ENCODE results near the gene ZNF789.

Gene ZNF789

DNA sequence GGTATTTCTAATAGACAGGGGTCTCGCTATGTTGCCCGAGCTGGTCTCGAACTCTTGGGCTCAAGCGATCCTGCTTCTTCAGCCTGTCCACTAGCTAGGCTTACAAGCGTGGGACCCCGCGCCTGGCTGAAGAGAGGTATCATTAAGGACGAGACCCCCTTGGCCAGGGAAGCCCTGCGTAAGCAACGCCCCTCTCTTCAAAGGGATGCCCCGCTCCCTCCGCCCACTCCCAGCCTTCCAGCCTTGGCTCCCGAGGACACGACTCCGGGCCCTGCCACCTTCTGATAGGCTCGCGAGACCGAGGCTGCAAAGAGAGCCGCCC is 31.6 kb downstream of the ZNF789 start:
- H4K20me1 ChIP-seq (ENCODE audit: insufficient read depth, low read length) = no peaks in the 10 kb centered on the region
- peak overlapping the region; percentile 1; the same call in 1 of the 2 replicates for H2AFZ ChIP-seq (ENCODE audit: low read length)
- H3K9me3 ChIP-seq (ENCODE audit: low read length) = no peaks in the 10 kb centered on the region
- peaks cover 7% of the 10 kb centered on the region; the same call in 1 of the 2 replicates for H3K36me3 ChIP-seq (ENCODE audit: insufficient read depth, low read length)
- no peaks in the 10 kb centered on the region for H3K9me2 ChIP-seq (ENCODE audit: low read depth, low read length)
- H3K4me2 ChIP-seq (ENCODE audit: low read length) = peak overlapping the region; percentile 86
- peak overlapping the region; percentile 78 for H3K4me3 ChIP-seq (ENCODE audit: low read depth, low read length, poor library complexity, severe bottlenecking)
- H3K27me3 ChIP-seq (ENCODE audit: insufficient read depth, low read length) = no peaks in the 10 kb centered on the region
- peaks cover 31% of the 10 kb centered on the region for H3K4me1 ChIP-seq (ENCODE audit: insufficient read depth, low read length, severe bottlenecking)
- peak overlapping the region; percentile 85 for H3K9ac ChIP-seq (ENCODE audit: low read length)
- TF ChIP-seq EZH2 (IDR thresholded peaks at IDR 0.05; ENCODE audit: borderline replicate concordance, low read length) = no peak
- TF ChIP-seq, protein P1, sequence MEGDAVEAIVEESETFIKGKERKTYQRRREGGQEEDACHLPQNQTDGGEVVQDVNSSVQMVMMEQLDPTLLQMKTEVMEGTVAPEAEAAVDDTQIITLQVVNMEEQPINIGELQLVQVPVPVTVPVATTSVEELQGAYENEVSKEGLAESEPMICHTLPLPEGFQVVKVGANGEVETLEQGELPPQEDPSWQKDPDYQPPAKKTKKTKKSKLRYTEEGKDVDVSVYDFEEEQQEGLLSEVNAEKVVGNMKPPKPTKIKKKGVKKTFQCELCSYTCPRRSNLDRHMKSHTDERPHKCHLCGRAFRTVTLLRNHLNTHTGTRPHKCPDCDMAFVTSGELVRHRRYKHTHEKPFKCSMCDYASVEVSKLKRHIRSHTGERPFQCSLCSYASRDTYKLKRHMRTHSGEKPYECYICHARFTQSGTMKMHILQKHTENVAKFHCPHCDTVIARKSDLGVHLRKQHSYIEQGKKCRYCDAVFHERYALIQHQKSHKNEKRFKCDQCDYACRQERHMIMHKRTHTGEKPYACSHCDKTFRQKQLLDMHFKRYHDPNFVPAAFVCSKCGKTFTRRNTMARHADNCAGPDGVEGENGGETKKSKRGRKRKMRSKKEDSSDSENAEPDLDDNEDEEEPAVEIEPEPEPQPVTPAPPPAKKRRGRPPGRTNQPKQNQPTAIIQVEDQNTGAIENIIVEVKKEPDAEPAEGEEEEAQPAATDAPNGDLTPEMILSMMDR (IDR thresholded peaks at IDR 0.05; ENCODE audit: low read length) = no peak
- H3F3A ChIP-seq (ENCODE audit: insufficient read depth, low read length) = no peaks in the 10 kb centered on the region
- peaks cover 22% of the 10 kb centered on the region for H3K79me2 ChIP-seq (ENCODE audit: insufficient read depth, low read length)
- H3K27ac ChIP-seq (ENCODE audit: low read depth, low read length, poor library complexity, severe bottlenecking) = peak overlapping the region; percentile 63

DNA sequence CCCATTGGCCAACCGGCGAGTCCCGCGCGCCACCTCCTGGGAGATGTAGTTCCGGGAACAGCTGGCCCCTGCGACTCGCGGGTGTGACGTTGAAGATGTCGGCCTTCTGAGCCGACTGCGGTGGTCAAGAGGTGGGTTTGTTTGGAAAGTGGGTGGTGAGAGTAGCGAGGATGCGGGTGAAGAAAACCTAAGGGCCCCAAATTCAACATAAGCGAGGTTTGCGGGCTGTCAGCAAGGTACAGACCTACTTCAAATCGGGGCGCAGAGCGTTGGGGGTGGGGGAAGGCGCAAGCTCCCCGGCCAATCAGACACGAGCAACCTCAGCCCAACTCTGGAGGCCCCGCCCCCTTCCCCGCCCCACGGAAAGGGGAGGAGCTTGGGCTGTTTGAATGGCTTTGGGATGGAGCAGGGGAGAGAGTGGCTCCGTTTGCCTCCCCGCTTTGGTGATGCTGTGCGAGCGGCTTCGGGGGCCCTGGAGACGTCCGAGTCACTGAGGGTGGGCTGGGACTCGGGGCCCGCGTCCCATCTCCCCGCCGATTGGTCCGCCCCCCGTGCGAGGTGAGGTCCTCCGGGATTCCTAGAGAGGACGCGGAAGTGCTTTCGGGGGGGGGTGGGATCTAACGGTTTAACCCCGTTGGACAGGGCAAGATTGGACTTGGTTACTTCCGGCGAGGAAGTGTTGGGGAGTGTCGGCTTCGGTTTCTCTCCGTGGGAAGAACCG is 32.1 kb downstream of the ZNF789 start, which contains the start of gene ZKSCAN5:
Gene ZKSCAN5 (plus strand): TSS at position 60 of the 721 bp plus-strand sequence. CDS start 1,383 bp downstream, outside the sequence.
- peaks cover 17% of the 10 kb centered on the region for H3K79me2 ChIP-seq (ENCODE audit: insufficient read depth, low read length)
- peak within 1 kb of the TSS; percentile 86 for H3K4me2 ChIP-seq (ENCODE audit: low read length)
- no peaks in the 10 kb centered on the region for H3K9me2 ChIP-seq (ENCODE audit: low read depth, low read length)
- H3K36me3 ChIP-seq (ENCODE audit: insufficient read depth, low read length) = peaks cover 9% of the 10 kb centered on the region; the same call in 1 of the 2 replicates
- H2AFZ ChIP-seq (ENCODE audit: low read length) = peak within 1 kb of the TSS; percentile 1; the same call in 1 of the 2 replicates
- H3K27ac ChIP-seq (ENCODE audit: low read depth, low read length, poor library complexity, severe bottlenecking) = peak within 1 kb of the TSS; percentile 63
- peaks cover 31% of the 10 kb centered on the region for H3K4me1 ChIP-seq (ENCODE audit: insufficient read depth, low read length, severe bottlenecking)
- H3K9ac ChIP-seq (ENCODE audit: low read length) = peak within 1 kb of the TSS; percentile 85
- TF ChIP-seq EZH2 (IDR thresholded peaks at IDR 0.05; ENCODE audit: borderline replicate concordance, low read length) = no peak
- TF ChIP-seq, protein P1 (IDR thresholded peaks at IDR 0.05; ENCODE audit: low read length) = no peak
- no peaks in the 10 kb centered on the region for H3K27me3 ChIP-seq (ENCODE audit: insufficient read depth, low read length)
- H3K4me3 ChIP-seq (ENCODE audit: low read depth, low read length, poor library complexity, severe bottlenecking) = peak within 1 kb of the TSS; percentile 78
- no peaks in the 10 kb centered on the region for H3F3A ChIP-seq (ENCODE audit: insufficient read depth, low read length)
- no peaks in the 10 kb centered on the region for H3K9me3 ChIP-seq (ENCODE audit: low read length)
- H4K20me1 ChIP-seq (ENCODE audit: insufficient read depth, low read length) = no peaks in the 10 kb centered on the region

DNA sequence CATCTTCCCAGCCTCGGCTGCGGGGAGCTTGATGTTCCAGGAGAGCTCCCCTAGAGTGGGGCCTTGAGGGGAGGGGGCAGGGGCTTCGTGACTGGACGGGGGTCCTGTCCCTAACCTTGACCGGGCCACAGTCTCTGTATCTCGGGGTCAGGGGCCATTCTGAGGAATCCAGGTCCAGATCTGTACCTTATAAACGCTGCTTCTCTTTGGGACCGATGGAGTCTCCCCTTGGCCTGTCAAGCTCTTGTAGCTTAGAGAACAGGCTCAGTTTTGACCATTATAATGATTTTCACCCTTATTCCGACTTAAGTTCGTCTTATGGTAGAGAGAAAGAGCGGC is 32.6 kb downstream of the ZNF789 start:
- no peaks in the 10 kb centered on the region for H3K27me3 ChIP-seq (ENCODE audit: insufficient read depth, low read length)
- H3K79me2 ChIP-seq (ENCODE audit: insufficient read depth, low read length) = peaks cover 15% of the 10 kb centered on the region
- peak overlapping the region; percentile 63 for H3K27ac ChIP-seq (ENCODE audit: low read depth, low read length, poor library complexity, severe bottlenecking)
- no peak for TF ChIP-seq EZH2 (IDR thresholded peaks at IDR 0.05; ENCODE audit: borderline replicate concordance, low read length)
- TF ChIP-seq, protein P1 (IDR thresholded peaks at IDR 0.05; ENCODE audit: low read length) = no peak
- peak overlapping the region; percentile 86 for H3K4me2 ChIP-seq (ENCODE audit: low read length)
- peaks cover 31% of the 10 kb centered on the region for H3K4me1 ChIP-seq (ENCODE audit: insufficient read depth, low read length, severe bottlenecking)
- peak overlapping the region; percentile 85 for H3K9ac ChIP-seq (ENCODE audit: low read length)
- H4K20me1 ChIP-seq (ENCODE audit: insufficient read depth, low read length) = no peaks in the 10 kb centered on the region
- H3K36me3 ChIP-seq (ENCODE audit: insufficient read depth, low read length) = peaks cover 13% of the 10 kb centered on the region; the same call in 1 of the 2 replicates
- H3K9me3 ChIP-seq (ENCODE audit: low read length) = no peaks in the 10 kb centered on the region
- H3K4me3 ChIP-seq (ENCODE audit: low read depth, low read length, poor library complexity, severe bottlenecking) = peak overlapping the region; percentile 78
- no peak overlapping the region for H2AFZ ChIP-seq (ENCODE audit: low read length)
- no peaks in the 10 kb centered on the region for H3F3A ChIP-seq (ENCODE audit: insufficient read depth, low read length)
- no peaks in the 10 kb centered on the region for H3K9me2 ChIP-seq (ENCODE audit: low read depth, low read length)

Data from OCI-LY1 (cell line).